ENCODE measurements around the gene SERHL2.
"Not testable (repeated sequence)": the region's sequence is repeated elsewhere in the genome, so short reads cannot be mapped to it uniquely, and the experiment has no call there.

The SERHL2 gene, protein sequence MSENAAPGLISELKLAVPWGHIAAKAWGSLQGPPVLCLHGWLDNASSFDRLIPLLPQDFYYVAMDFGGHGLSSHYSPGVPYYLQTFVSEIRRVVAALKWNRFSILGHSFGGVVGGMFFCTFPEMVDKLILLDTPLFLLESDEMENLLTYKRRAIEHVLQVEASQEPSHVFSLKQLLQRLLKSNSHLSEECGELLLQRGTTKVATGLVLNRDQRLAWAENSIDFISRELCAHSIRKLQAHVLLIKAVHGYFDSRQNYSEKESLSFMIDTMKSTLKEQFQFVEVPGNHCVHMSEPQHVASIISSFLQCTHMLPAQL

GRCh38 chr22:42553475-42554361, at the start of gene SERHL2:
TSS of gene SERHL2 (plus strand) at chr22:42553956. CDS start at chr22:42554021, 65 bp downstream.
- peak; percentile 47 for DNase-seq

GRCh38 chr22:42508327-42508974, 45.3 kb upstream of the SERHL2 start:
- DNase-seq = not testable (repeated sequence)

DNA sequence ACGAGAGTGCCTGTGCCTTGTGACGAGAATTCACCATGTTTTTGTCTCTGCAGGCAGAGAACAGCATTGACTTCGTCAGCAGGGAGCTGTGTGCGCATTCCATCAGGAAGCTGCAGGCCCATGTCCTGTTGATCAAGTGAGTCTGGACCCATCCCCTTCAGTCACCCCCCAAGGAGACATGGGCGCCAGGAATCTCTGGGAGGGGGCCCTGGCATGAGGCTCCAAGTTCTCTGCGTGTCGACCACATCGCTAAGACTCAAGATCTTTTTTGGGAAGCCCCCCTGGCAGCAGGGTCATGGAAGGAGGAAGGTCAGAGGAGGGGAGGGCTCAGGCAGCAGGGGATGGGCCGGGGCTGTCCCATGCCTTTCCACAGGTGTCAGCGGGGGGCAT, 44.8 kb upstream of the SERHL2 start:
- DNase-seq = not testable (repeated sequence)

GRCh38 chr22:42509548-42509947, 44.2 kb upstream of the SERHL2 start:
- no peak for DNase-seq

DNA sequence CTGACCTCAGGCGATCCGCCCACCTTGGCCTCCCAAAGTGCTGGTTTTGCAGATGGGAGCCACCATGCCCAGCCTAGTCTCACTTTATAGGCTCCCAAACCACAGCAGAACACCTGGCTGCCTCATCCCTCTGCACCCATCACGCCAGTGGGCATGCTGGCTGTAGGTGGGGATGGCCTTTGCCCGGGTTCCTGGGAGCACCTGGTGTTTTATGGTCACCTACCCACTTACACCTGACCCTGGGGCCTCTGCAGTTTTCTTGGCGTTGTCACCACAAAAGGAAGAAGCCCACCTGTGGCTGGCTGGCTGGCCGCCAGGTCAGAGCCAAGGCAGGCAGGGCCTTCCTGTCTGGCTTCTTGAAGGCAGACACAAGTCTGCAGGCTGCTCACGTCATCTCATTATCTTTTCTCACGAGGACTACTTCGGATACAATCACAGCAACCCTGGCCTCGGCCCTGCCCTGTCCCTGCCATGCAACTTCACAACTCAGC, 42.3 kb upstream of the SERHL2 start:
- DNase-seq = no peak

- DNase-seq = not testable (repeated sequence)
These were observed 41.3 kb upstream of the SERHL2 start for GRCh38 chr22:42512273-42512990.

DNA sequence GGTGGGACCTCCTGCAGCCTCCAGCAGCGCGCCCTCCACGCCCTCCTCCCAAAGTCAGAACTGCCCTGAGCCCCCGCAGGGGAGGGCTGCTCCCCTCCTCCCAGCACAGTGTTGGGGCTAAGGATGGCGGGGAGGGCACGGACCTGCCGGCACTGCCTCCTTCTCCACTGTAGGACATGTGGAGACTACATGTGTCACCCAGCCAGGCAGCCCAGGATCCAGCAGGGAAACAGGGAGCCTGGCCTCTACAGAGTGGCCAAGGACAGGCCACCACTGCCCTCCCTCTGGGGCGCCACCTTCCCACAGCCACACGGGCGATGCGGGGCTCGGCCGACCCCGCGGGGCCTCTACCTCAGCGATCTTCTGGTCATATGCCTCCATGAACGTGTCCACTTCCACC, 39.4 kb upstream of the SERHL2 start:
- not testable (repeated sequence) for DNase-seq

DNA sequence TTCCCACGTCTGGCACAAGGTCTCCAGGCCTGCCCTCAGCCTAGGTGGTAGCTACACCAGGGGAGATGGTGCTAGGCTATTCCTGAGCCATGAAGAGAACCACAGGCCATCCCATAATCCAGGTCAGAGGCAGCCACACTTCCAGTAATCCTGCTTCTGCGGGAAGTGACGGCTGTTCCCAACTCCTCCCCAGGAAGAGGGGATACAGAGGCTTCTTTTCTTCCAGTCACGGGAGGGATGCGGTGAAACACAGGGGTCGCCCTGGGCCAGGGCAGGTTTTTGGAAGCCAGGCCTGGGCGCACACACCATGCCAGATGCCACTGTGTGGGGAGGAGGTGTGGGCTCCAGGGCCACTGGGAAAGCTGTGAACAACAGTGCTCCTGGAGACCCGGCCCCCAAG, 38.5 kb upstream of the SERHL2 start:
- not testable (repeated sequence) for DNase-seq

DNA sequence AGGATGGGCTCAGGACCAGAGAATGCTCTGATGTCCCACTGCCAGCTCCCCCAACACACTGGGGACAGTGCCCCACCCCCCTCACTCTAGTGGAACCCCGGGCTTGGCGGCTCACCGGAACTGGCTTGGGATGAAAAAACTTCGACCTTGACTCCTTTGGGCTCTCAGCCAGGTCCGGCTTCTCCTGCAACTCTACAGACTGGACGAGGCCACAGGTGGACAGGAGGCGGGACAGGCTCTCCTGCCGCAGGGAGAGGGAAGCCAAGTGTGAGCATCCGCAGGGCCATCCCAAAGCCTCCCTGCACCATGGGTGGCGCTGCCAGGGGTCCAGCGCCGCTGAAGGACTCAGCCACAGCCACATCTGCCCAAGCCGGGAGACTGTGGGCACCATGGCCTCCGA, 37.9 kb upstream of the SERHL2 start:
- no peak for DNase-seq

GRCh38 chr22:42517103-42517502, 36.7 kb upstream of the SERHL2 start:
- not testable (repeated sequence) for DNase-seq

DNA sequence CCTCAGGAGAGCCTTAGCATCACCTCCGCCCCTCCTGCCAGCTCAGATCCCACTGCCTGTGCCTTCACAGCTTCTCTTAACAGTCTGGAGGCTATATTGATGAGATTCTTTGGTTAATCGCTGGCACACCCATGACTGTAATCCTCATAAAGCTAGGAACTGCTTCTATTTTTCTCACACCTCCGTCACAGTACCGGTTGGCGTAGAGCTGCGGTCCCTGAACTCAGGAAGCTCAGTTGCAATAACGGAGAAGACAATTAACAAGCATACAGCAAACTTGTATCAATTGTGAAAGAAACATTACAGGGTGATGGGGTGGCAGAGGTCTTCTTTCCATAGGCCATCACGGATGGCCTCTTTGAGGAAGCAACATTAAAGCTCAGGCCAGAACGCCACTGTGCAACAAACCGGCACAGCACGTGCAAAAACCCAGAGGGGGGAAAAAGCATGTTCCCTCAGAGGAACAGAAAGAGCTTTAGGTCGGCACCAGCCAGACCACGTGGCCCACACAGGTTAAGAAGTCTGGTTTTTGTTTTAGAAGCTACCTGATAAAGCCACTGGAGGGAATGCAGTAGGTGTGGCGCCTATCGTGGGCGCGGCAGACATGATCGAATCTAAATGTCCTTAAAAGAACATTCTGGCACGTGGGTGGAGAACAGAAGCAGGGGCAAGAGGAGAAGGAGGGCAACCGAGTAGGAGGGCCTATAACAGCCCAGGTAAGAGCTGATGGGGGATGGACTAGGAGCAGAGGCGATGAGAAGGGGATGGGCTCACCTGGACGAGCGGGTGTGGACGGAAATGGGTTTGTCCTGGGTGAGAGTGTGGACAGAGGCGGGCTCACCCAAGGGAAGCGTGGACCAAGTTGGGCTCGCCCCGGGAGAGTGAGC, 34.9 kb upstream of the SERHL2 start:
- not testable (repeated sequence) for DNase-seq

GRCh38 chr22:42519525-42520401, 34.0 kb upstream of the SERHL2 start, which contains the start of gene RRP7A:
TSS of gene RRP7A (minus strand) at chr22:42519796. CDS start at chr22:42519786, 10 bp downstream.
- DNase-seq = peak; percentile 30

DNA sequence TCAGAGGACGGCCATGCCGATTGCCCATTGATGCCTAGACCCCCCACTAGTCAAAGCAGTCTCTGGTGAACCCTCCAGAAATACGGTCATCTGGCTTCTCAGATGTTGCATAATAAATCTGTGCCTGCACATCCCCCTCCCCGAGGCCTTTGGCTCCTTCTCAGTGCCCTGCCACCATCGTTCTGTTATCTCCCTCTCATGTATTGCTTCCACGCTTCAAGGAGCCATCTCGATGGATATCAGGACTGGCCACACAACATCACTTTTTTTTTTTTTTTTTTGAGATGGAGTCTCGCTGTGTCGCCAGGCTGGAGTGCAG, 32.6 kb upstream of the SERHL2 start:
- no peak for DNase-seq

DNA sequence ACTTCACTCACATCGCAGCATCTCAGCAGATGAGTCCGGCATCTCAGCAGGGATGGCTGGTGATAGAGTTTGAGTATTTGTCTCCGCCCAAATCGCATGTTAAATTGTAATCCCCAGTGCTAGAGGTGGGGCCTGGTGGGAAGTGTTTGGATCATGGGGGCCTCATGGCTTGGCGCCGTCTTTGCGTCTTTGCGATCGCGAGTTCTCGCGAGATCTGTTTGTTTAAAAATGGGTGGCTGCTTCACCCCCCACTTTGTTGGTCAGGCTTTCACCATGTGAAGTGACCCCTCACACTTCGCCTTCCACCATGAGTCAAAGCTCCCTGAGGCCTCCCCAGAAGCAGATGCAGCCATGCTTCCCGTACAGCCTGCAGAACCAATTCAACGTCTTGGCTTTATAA, 31.2 kb upstream of the SERHL2 start:
- DNase-seq = no peak

- no peak for DNase-seq
These were observed 25.0 kb upstream of the SERHL2 start for GRCh38 chr22:42528591-42529307.

DNA sequence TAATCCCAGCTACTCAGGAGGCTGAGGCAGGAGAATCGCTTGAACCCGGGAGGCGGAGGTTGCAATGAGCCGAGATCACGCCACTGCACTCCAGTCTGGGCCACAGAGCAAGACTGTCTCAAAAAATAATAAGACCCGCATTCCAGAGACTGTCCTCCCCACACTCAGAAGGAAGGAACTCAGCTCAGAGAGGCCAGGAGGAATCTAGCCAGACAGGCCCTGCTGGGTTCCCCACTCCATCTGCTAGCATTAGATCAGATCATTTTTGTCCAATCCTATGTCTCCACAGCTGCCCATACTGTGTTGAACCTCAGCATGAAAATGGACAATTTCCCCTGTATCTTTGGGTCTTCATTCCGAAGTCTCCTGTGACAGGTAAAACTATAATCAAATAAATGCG, 24.3 kb upstream of the SERHL2 start:
- DNase-seq = not testable (repeated sequence)

DNA sequence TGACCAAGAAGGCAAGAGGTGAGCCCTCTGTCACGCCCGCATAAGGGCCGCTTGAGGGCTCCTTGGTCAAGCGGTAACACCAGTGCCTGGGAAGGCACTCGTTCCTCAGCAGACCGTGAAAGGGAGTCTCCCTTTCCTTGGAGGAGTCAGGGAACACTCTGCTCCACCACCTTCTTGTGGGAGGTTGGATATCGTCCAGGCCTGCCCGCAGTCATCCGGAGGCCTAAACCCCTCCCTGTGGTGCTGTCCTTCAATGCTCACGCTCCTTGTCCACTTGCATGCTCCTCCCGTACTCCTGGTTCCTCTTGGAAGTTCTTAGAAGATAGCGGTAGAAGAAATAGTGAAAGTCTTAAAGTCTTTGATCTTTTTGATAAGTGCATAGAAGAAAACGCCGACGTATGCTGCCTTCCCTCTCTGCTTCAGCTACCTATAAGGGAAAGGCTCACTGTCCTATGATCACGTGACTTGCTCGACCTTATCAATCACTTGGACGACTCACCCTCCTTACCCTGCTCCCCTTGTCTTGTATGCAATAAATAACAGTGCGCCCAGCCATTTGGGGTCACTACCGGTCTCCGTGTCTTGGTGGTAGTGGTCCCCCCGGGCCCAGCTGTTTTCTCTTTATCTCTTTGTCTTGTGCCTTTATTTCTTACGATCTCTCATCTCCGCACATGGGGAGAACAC, 22.2 kb upstream of the SERHL2 start:
- DNase-seq = not testable (repeated sequence)

- DNase-seq = no peak
These were observed 20.1 kb upstream of the SERHL2 start for GRCh38 chr22:42533638-42533977.

DNA sequence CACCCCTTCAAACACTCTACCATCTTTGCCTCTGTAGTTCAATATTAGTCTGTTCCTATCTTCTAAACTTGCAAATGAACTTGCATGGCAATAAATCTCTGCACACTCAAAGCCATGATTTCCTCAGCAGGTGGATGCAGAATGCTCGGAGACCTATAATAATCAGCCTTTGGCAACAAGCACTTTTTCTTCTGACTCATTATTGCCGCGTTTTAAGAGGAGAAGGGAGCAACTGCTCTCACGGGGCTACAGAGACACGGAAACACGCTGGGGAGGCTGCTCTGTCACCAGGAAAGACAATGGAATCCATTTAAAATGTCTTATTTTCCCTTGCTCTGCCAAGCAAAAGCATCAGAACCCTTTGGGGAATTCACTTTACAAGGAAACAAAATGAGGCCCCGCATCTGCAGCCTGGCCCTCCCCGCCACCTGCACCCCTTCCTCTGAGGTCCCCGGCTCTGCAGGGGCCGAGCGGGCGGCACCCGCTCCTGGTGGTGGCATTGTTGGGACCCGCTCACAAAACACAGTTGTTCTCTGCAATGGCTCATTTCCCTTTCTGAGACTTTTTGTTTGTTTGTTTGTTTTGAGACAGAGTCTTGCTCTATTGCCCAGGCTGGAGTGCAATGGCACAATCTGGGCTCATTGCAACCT, 18.5 kb upstream of the SERHL2 start:
- not testable (repeated sequence) for DNase-seq

All from NCI-H2029 (cell line).